Activated T-helper 1 cell treated with anti-CD3 and anti-CD28 coated beads, Interleukin-12 subunit alpha, Interleukin-12 subunit beta, Interleukin-2, Interleukin-4 antibody, amounts not matched to agents 30 ng/mL and 10 ng/mL and 1 ng/mL, durations not matched to agents 14 hours and 24 hours and 36 hours (primary cell): ENCODE results near the gene MOSPD2. TPM values are rescaled to one million over a fixed set of nuclear protein-coding genes. Genes with fewer than 3 reads are reported as not detected.

Experiments used
- DNase-seq: peaks from one replicate; pipeline ENCODE4 v3.0.0; 2021; ENCODE audit warnings: low spot score
- H3K27ac Mint-ChIP-seq: one replicate; pipeline ENCODE4 v1.8.0; 2021; ENCODE audit warnings: mild to moderate bottlenecking, mixed read lengths
- H3K27me3 Mint-ChIP-seq: one replicate; pipeline ENCODE4 v1.8.0; 2022; ENCODE audit warnings: mild to moderate bottlenecking, moderate library complexity, mixed read lengths; ENCODE audit not compliant: insufficient read depth
- H3K36me3 Mint-ChIP-seq: one replicate; pipeline ENCODE4 v1.8.0; 2021; ENCODE audit warnings: low read depth, mixed read lengths
- H3K4me1 Mint-ChIP-seq: one replicate; pipeline ENCODE4 v1.8.0; 2021; ENCODE audit warnings: low read depth, mixed read lengths
- H3K4me3 Mint-ChIP-seq: one replicate; pipeline ENCODE4 v1.8.0; 2021; ENCODE audit warnings: mild to moderate bottlenecking, moderate library complexity, mixed read lengths
- H3K9me3 Mint-ChIP-seq: one replicate; pipeline ENCODE4 v1.8.0; 2021; ENCODE audit warnings: mixed read lengths
- intact Hi-C: fragments of 100-400 bp; cut with micrococcal nuclease; formaldehyde crosslinking; loops from one replicate; pipeline ENCODE4 v1.15.1; 2024
- total RNA-seq: library from RNA; stranded (reverse); gene quantifications from 2 replicates; pipeline ENCODE4 v1.2.3, GENCODE V29; 2022

Gene MOSPD2
- total RNA-seq, 1 donor from 2014 or later = 14.3 TPM

- H3K4me3 Mint-ChIP-seq = no peak overlapping the region
- no peak overlapping the region for H3K27ac Mint-ChIP-seq
- no peak for DNase-seq
- H3K9me3 Mint-ChIP-seq = no peaks in the 10 kb centered on the region
- no peaks in the 10 kb centered on the region for H3K4me1 Mint-ChIP-seq
- peaks cover 2% of the 10 kb centered on the region for H3K27me3 Mint-ChIP-seq
- intact Hi-C loops = no loop called here
- H3K36me3 Mint-ChIP-seq = no peaks in the 10 kb centered on the region
Observed at GRCh38 chrX:14946606-14947155, 73.5 kb downstream of the MOSPD2 start.

DNA sequence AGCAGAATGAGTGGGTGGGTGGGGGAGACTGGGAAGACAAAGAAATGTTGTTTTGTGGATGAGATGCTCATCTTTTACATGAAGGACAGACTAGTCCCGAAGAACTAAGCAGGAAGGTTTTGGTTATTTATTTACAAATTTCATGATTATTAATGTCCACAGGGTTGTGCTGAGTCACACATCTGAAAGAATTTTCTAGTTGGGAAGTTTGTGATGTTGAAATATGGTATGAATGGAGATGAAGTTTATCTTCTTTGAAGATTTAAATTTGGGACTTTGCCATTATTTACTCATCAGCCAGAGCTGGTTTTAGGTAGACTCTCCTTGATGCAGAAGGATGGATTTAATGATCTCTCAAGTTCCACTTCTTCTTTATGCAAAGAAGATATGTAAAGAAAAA lies 75.5 kb downstream of the MOSPD2 start:
- H3K9me3 Mint-ChIP-seq = no peaks in the 10 kb centered on the region
- no peaks in the 10 kb centered on the region for H3K4me1 Mint-ChIP-seq
- no peaks in the 10 kb centered on the region for H3K36me3 Mint-ChIP-seq
- H3K4me3 Mint-ChIP-seq = no peak overlapping the region
- intact Hi-C loops = no loop called here
- peaks cover 4% of the 10 kb centered on the region for H3K27me3 Mint-ChIP-seq
- H3K27ac Mint-ChIP-seq = no peak overlapping the region
- DNase-seq = no peak

- Mint-ChIP-seq H3K27ac (no peak overlapping the region), H3K4me3 (no peak overlapping the region), H3K9me3 (no peaks in the 10 kb centered on the region), H3K36me3 (no peaks in the 10 kb centered on the region), H3K4me1 (no peaks in the 10 kb centered on the region), H3K27me3 (peaks cover 3% of the 10 kb centered on the region)
- intact Hi-C loops = no loop called here
- DNase-seq = no peak
Observed at GRCh38 chrX:14956813-14957582, 83.8 kb downstream of the MOSPD2 start.

- DNase-seq = no peak
- H3K27ac Mint-ChIP-seq = no peak overlapping the region
- intact Hi-C loops = no loop called here
- H3K4me3 Mint-ChIP-seq = no peak overlapping the region
- peaks cover 1% of the 10 kb centered on the region for H3K27me3 Mint-ChIP-seq
- H3K9me3 Mint-ChIP-seq = no peaks in the 10 kb centered on the region
- H3K4me1 Mint-ChIP-seq = no peaks in the 10 kb centered on the region
- no peaks in the 10 kb centered on the region for H3K36me3 Mint-ChIP-seq
Observed at GRCh38 chrX:14963447-14964236, 90.4 kb downstream of the MOSPD2 start.

- Mint-ChIP-seq H3K4me3 (no peak overlapping the region), H3K27me3 (peaks cover 1% of the 10 kb centered on the region), H3K27ac (no peak overlapping the region), H3K9me3 (no peaks in the 10 kb centered on the region), H3K4me1 (no peaks in the 10 kb centered on the region), H3K36me3 (no peaks in the 10 kb centered on the region)
- DNase-seq = no peak
- intact Hi-C loops = no loop called here
Observed at GRCh38 chrX:14964500-14964899, 91.3 kb downstream of the MOSPD2 start.

Other genes starting within 250 kb of the MOSPD2 start
- 17.0 and 18.8 TPM in 2 replicates for gene FANCB, start 352 bp upstream of the MOSPD2 start, total RNA-seq